PC-3 (cell line): ENCODE measurements around the gene SDK2.

Experiments used
- CTCF ChIP-seq: fragments of 300-600 bp; sonication (generic); conservative IDR thresholded peaks from 2 replicates; pipeline ENCODE4 v1.5.1; 2017; ENCODE audit warnings: antibody characterized with exemption, low read depth, mild to moderate bottlenecking, low read length
- EZH2 ChIP-seq: fragments of 300-600 bp; sonication (generic); IDR thresholded peaks from one replicate; pipeline ENCODE4 v1.6.1; 2017; ENCODE audit warnings: antibody characterized with exemption, mild to moderate bottlenecking, low read length; ENCODE audit not compliant: unreplicated experiment

- TF ChIP-seq CTCF (no peak), EZH2 (no peak)
These were observed 316.6 kb downstream of the SDK2 start for GRCh38 chr17:73327676-73328075.
